ENCODE measurements around the gene PDPR.
"Not testable (repeated sequence)": the region's sequence is repeated elsewhere in the genome, so short reads cannot be mapped to it uniquely, and the experiment has no call there.

The PDPR gene

GRCh38 chr16:70204668-70205405, 90.7 kb downstream of the PDPR start:
- DNase-seq (ENCODE audit: low read depth); H3K4me3 ChIP-seq (ENCODE audit: low read depth, low read length); in situ Hi-C loops (cut with HindIII; ENCODE audit: low sequenced_read_pairs): not testable (repeated sequence)

DNA sequence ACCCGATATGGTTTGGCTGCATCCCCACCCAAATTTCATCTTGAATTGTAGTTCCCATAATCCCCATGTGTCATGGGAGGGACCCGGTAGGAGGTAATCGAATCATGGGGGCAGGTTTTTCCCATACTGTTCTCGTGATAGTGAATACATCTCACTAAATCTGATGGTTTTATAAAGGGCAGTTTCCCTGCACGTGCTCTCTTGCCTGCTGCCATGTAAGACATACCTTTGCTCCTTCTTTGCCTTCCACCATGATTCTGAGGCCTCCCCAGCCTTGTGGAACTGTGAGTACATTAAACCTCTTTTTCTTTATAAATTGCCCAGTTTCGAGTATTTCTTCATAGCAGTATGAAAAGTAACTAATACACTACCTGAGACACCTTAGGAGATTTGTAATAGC, 92.2 kb downstream of the PDPR start:
- H3K4me3 ChIP-seq (ENCODE audit: low read depth, low read length); DNase-seq (ENCODE audit: low read depth); in situ Hi-C loops (cut with HindIII; ENCODE audit: low sequenced_read_pairs): not testable (repeated sequence)
